ENCODE measurements around the gene WBP1.

The WBP1 gene

DNA sequence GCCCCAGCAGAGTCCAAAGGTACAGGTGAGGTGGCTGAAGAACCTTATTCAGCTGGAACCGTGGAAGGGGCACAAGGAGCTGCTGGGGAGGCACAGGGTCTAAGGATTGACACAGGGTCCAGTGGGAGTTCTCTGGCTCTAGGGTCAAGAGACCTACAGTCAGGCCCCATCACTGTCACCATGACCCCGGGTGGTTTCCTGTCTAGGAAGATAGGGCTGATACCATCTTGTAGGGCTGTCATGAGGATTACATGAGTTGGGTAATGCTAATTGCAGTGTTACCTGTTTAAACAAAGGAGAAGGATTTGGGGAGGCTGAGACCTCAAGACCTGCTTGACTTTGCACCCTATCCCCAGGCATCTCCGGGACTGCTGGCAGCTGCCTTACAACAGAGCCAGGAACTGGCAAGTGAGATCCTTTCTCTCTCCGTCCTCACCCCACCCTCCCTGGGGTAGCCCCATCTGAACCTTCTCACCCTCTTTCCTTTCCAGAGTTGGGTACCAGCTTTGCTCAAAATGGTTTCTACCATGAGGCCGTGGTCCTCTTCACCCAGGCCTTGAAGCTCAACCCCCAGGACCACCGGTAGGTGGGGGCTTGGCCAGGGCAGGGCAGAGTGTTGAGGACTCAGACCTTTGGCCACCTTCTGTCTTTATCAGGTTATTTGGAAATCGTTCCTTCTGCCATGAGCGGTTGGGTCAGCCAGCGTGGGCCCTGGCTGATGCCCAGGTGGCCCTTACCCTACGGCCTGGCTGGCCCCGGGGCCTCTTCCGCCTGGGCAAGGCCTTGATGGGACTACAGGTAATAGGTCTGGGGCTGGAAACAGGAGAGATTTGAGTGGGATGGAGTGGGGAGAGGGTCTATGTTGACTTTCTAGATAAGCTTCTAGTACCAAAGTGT lies 33.7 kb downstream of the WBP1 start:
- H3K36me3 ChIP-seq (ENCODE audit: control insufficient read depth, insufficient read depth, low read length) = peaks cover 46% of the 10 kb centered on the region
- H3K9ac ChIP-seq (ENCODE audit: low read depth, low read length) = no peak overlapping the region
- no peaks in the 10 kb centered on the region for H3K9me3 ChIP-seq (ENCODE audit: control insufficient read depth, insufficient read depth, low read length)
- H3K27me3 ChIP-seq (ENCODE audit: control insufficient read depth, insufficient read depth, low read length) = peaks cover 18% of the 10 kb centered on the region
- no peak overlapping the region for H3K27ac ChIP-seq (ENCODE audit: low read depth, low read length)
- H3K4me3 ChIP-seq (ENCODE audit: low read depth, low read length) = no peak overlapping the region
- no peaks in the 10 kb centered on the region for H3K4me1 ChIP-seq (ENCODE audit: control insufficient read depth, insufficient read depth, low read length)

DNA sequence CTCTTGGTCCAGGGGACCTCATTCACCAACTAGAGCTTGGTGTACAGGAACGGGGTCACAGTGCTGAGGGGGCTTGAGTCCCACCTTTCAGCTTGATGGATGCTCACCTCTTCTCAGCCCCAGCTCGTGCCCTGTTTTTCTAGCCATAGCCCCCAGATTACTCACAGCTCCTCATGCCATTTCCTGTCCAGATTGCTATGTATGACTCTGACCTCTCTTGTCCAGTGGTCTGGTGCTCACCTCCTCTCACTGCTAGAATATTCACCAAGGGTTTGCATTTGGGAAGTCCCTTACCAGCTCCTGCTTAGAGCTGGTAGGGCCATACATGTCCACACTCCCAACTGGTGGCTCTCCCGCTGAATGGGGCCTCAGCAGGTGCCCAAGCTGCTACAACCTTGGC lies 35.3 kb downstream of the WBP1 start:
- Histone ChIP-seq H3K27ac (ENCODE audit: low read depth, low read length) (no peak overlapping the region), H3K9me3 (ENCODE audit: control insufficient read depth, insufficient read depth, low read length) (no peaks in the 10 kb centered on the region), H3K36me3 (ENCODE audit: control insufficient read depth, insufficient read depth, low read length) (peaks cover 45% of the 10 kb centered on the region), H3K4me3 (ENCODE audit: low read depth, low read length) (no peak overlapping the region), H3K9ac (ENCODE audit: low read depth, low read length) (no peak overlapping the region), H3K27me3 (ENCODE audit: control insufficient read depth, insufficient read depth, low read length) (peaks cover 35% of the 10 kb centered on the region), H3K4me1 (ENCODE audit: control insufficient read depth, insufficient read depth, low read length) (peaks cover 4% of the 10 kb centered on the region; the same call in 1 of the 2 replicates)

DNA sequence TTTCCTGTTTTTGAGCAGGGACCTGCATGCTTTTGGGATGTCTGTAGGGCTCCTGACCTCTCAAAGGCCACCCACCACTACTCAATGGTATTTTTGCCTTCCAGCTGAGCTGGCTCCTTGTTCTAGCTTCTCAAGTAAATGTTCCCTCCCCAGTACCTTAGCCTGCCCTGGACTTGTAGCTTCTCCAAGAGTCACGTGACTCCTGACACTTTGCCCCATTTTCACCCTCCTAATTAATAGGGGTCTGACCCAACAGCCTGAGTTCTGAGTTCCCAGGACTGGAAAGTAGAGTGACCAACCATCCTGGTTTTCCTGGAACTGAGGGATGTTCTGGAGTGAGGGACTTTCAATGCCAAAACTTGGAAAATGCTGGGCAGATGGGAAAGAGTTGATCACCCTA lies 37.2 kb downstream of the WBP1 start:
- no peaks in the 10 kb centered on the region for H3K9me3 ChIP-seq (ENCODE audit: control insufficient read depth, insufficient read depth, low read length)
- H3K27ac ChIP-seq (ENCODE audit: low read depth, low read length) = no peak overlapping the region
- H3K4me3 ChIP-seq (ENCODE audit: low read depth, low read length) = no peak overlapping the region
- peaks cover 54% of the 10 kb centered on the region for H3K27me3 ChIP-seq (ENCODE audit: control insufficient read depth, insufficient read depth, low read length)
- H3K36me3 ChIP-seq (ENCODE audit: control insufficient read depth, insufficient read depth, low read length) = peaks cover 39% of the 10 kb centered on the region
- H3K9ac ChIP-seq (ENCODE audit: low read depth, low read length) = no peak overlapping the region
- peaks cover 10% of the 10 kb centered on the region; the same call in 1 of the 2 replicates for H3K4me1 ChIP-seq (ENCODE audit: control insufficient read depth, insufficient read depth, low read length)

DNA sequence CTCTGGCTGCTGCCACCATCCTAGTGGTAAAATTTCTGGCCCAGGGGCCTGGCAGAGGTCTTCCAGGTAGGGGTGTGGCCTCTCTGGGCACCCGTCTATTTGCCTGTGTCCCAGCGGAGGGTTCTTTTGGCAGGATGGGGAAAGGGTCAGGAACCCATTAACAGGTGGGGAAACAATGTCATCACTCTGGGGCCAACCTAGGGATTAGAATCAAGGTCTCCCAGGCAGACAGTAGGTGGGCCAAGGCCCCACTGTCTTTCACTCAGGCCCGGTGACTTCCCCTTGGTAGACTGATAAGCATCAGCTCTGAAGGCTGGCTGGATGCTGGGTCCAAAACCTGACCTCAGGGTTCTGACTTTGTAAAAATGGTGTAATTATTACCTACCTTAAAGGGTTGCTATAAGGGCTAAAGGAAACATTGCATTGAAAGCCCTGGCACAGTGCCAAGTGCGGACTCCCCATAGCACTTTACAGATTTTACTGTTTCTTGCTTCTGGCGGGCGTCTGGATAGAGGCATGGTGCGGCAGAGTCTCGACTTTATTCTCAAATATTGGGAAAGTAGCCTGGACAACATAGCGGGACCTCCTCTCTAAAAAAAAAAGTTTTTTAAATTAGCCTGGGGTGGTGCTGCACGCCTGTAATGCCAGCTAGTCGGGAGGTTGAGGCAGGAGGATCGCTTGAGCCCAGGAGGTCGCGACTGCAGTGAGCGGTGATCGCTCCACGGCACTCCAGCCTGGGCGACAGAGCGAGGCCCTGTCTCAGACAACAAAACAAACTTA lies 38.9 kb downstream of the WBP1 start:
- no peak overlapping the region for H3K9ac ChIP-seq (ENCODE audit: low read depth, low read length)
- H3K4me3 ChIP-seq (ENCODE audit: low read depth, low read length) = peak overlapping the region; percentile 57
- H3K4me1 ChIP-seq (ENCODE audit: control insufficient read depth, insufficient read depth, low read length) = peaks cover 11% of the 10 kb centered on the region; the same call in 1 of the 2 replicates
- no peak overlapping the region for H3K27ac ChIP-seq (ENCODE audit: low read depth, low read length)
- H3K36me3 ChIP-seq (ENCODE audit: control insufficient read depth, insufficient read depth, low read length) = peaks cover 22% of the 10 kb centered on the region
- peaks cover 71% of the 10 kb centered on the region for H3K27me3 ChIP-seq (ENCODE audit: control insufficient read depth, insufficient read depth, low read length)
- H3K9me3 ChIP-seq (ENCODE audit: control insufficient read depth, insufficient read depth, low read length) = no peaks in the 10 kb centered on the region

DNA sequence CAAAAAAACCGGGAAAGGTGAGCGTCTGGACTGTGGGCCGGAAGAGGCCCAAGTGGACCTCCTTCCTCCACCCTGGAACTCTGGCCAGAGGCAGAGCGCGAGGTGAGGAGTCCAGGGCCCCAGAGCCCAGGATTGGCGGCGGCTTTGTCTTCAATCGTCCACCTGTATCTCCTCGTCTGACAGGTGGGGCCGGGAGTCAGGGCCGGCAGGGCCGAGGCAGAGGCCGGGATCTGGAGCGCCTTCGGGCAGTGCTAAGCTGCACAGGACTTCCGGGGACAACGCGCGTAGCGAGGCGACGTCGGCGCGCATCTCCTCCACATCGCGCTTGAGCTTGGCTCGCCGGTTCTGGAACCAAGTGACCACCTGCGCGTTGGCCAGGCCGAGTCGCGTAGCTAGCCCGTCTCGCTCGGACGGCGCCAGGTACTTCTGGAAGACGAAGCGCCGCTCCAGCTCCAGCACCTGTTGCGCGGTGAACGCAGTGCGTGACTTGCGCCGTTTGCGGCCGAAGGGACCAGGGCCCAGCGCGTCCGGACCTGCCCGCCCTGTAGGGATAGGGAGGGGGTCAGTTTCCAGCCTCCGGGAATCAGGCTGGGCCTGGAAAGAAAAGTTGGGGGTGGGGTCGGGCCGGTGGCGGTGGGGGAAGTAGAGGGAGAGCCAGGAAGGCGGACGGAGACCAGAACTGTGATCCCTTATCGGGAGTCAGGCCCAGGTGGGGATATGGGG lies 39.7 kb downstream of the WBP1 start:
- H3K27ac ChIP-seq (ENCODE audit: low read depth, low read length) = no peak overlapping the region
- H3K4me3 ChIP-seq (ENCODE audit: low read depth, low read length) = peak overlapping the region; percentile 57
- H3K4me1 ChIP-seq (ENCODE audit: control insufficient read depth, insufficient read depth, low read length) = peaks cover 11% of the 10 kb centered on the region; the same call in 1 of the 2 replicates
- H3K9me3 ChIP-seq (ENCODE audit: control insufficient read depth, insufficient read depth, low read length) = no peaks in the 10 kb centered on the region
- peaks cover 79% of the 10 kb centered on the region for H3K27me3 ChIP-seq (ENCODE audit: control insufficient read depth, insufficient read depth, low read length)
- peaks cover 15% of the 10 kb centered on the region; the same call in 1 of the 2 replicates for H3K36me3 ChIP-seq (ENCODE audit: control insufficient read depth, insufficient read depth, low read length)
- no peak overlapping the region for H3K9ac ChIP-seq (ENCODE audit: low read depth, low read length)

DNA sequence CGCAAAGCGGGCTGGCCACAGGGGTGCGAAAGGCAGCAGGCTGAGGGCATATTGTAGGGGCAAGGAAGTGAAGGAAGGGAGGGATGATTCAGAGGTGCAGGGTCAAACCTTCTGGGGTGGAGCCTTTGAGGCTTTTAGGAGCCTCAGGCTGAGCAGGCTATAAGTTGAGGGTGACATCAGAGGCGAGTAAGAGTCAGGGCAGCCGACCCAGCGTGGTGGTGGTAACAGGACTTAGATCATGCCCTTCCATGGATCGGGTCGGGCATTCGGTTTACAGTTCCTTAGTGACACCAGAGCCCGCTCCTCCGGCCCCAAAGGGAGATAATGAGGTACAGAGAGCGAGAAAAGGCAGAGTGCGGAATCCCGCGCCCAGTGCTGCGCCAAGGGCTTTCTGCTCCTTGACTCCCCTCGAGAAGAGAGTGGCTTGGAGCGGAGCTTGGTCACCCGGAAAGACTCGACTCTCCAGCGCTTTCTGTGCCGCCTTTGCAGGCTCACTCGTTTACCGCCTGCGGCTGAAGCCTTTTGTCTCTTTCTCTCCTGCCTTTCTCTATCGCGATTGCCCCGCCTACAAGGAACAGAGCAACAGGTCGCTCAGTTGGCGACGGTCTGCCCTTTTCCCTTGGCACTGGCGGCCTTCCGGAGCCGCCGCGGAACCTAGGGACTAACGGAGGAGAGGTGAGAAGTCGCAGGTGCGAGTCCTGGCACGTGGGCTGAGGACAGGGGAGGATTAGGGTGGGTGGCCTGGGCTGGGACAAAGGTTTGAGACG lies 40.4 kb downstream of the WBP1 start:
- H3K27me3 ChIP-seq (ENCODE audit: control insufficient read depth, insufficient read depth, low read length) = peaks cover 86% of the 10 kb centered on the region
- no peak overlapping the region for H3K27ac ChIP-seq (ENCODE audit: low read depth, low read length)
- H3K9ac ChIP-seq (ENCODE audit: low read depth, low read length) = no peak overlapping the region
- peak overlapping the region; percentile 57 for H3K4me3 ChIP-seq (ENCODE audit: low read depth, low read length)
- peaks cover 7% of the 10 kb centered on the region; the same call in 1 of the 2 replicates for H3K36me3 ChIP-seq (ENCODE audit: control insufficient read depth, insufficient read depth, low read length)
- peaks cover 11% of the 10 kb centered on the region; the same call in 1 of the 2 replicates for H3K4me1 ChIP-seq (ENCODE audit: control insufficient read depth, insufficient read depth, low read length)
- H3K9me3 ChIP-seq (ENCODE audit: control insufficient read depth, insufficient read depth, low read length) = no peaks in the 10 kb centered on the region

DNA sequence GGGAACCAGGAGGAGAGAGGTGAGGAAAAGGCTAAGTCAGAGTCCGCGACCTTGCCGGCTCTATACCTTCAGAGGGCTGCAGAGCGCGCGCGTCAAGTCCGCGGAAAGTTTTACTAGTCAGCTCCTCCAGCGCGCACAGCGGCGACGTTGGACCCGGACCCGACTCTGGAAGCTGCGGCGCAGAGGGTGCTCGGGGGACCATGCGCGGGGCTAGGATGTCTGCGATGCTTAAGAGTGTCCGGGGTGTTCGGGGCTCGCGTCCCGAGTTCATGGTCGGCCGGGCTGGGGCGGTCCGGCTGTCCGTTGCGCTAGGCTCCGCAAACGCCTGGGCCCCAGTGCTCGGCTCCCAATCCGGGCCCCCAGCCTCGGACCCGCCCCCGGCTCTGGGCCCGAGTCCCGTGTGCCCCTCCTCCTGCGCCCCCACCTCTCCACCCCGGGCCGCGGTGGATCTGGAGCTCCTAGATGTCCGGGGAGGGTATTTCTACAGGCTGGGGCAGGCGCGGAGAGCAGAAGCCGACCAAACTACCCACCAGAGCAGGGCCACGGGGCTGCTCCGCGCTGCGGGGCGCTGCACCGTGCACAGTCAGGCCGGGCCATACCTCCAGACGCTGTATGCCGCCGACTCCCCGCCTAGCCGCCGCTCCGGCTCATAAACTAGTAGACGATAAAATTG lies 41.2 kb downstream of the WBP1 start, which contains the start of gene LBX2:
Gene LBX2, minus strand, starts transcription at position 337 of the 673 bp plus-strand sequence. Its CDS starts 66 bp downstream, at position 271.
- H3K9ac ChIP-seq (ENCODE audit: low read depth, low read length) = no peak within 1 kb of the TSS
- H3K9me3 ChIP-seq (ENCODE audit: control insufficient read depth, insufficient read depth, low read length) = no peaks in the 10 kb centered on the region
- peaks cover under 1% of the 10 kb centered on the region; the same call in 1 of the 2 replicates for H3K36me3 ChIP-seq (ENCODE audit: control insufficient read depth, insufficient read depth, low read length)
- H3K4me3 ChIP-seq (ENCODE audit: low read depth, low read length) = peak within 1 kb of the TSS; percentile 57
- H3K27ac ChIP-seq (ENCODE audit: low read depth, low read length) = no peak within 1 kb of the TSS
- H3K4me1 ChIP-seq (ENCODE audit: control insufficient read depth, insufficient read depth, low read length) = peaks cover 11% of the 10 kb centered on the region; the same call in 1 of the 2 replicates
- peaks cover 93% of the 10 kb centered on the region for H3K27me3 ChIP-seq (ENCODE audit: control insufficient read depth, insufficient read depth, low read length)

DNA sequence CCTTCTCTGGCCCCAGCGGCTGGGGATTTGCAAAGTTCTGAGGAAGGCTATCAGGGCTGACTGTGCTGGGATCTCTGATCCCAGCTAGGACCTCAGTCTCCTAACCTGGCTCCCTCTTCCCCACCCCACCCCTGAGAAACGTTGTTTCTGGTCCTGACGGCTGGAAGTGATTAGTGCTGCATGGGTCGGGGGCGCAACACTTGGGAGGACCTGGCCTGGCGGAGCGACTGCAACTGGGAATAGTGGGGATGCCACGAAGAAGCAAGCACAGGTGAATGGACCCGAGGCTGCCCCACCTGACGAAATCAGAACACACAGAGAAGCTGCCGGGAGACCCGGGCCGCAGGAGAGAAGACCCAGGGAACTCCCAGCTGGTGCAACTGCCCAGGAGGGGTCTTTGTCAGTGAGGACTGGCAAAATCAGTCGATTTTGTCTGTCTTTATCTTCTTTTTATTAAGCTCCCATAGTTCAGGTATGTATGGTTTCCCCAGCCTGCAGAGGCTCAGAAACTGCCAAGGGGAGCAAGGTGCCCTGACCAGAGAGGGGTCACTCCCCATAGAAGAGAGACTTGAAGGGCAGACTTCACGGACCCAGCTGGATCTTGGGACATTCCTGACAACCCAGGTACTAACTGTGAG lies 41.8 kb downstream of the WBP1 start:
- H3K36me3 ChIP-seq (ENCODE audit: control insufficient read depth, insufficient read depth, low read length) = peaks cover 3% of the 10 kb centered on the region; the same call in 1 of the 2 replicates
- peaks cover 11% of the 10 kb centered on the region; the same call in 1 of the 2 replicates for H3K4me1 ChIP-seq (ENCODE audit: control insufficient read depth, insufficient read depth, low read length)
- no peaks in the 10 kb centered on the region for H3K9me3 ChIP-seq (ENCODE audit: control insufficient read depth, insufficient read depth, low read length)
- no peak overlapping the region for H3K27ac ChIP-seq (ENCODE audit: low read depth, low read length)
- H3K27me3 ChIP-seq (ENCODE audit: control insufficient read depth, insufficient read depth, low read length) = peaks cover 100% of the 10 kb centered on the region
- peak overlapping the region; percentile 57 for H3K4me3 ChIP-seq (ENCODE audit: low read depth, low read length)
- no peak overlapping the region for H3K9ac ChIP-seq (ENCODE audit: low read depth, low read length)

DNA sequence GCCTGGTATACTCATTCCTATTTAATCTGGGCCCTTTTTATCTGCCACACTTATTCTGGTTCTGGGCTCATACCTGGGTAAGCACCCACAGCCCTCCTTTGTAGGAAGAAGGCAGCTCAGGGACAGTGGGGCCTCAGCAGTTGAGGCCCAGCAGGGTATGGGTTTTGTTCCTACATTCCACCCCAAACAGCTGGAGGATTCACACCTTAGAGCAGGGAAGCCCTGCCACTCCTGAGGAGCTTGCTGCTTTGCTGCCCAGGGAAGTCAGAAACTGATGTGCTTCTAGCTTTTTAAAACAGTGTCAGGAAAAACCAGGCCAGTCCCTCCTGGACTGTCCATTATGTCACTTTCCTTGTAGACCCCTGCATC lies 42.3 kb downstream of the WBP1 start:
- Histone ChIP-seq H3K36me3 (ENCODE audit: control insufficient read depth, insufficient read depth, low read length) (peaks cover 9% of the 10 kb centered on the region; the same call in 1 of the 2 replicates), H3K4me3 (ENCODE audit: low read depth, low read length) (no peak overlapping the region), H3K4me1 (ENCODE audit: control insufficient read depth, insufficient read depth, low read length) (peaks cover 11% of the 10 kb centered on the region; the same call in 1 of the 2 replicates), H3K9me3 (ENCODE audit: control insufficient read depth, insufficient read depth, low read length) (no peaks in the 10 kb centered on the region), H3K9ac (ENCODE audit: low read depth, low read length) (no peak overlapping the region), H3K27me3 (ENCODE audit: control insufficient read depth, insufficient read depth, low read length) (peaks cover 100% of the 10 kb centered on the region), H3K27ac (ENCODE audit: low read depth, low read length) (no peak overlapping the region)
